Measurements from ENCODE around the gene BDH1.

Gene BDH1

GRCh38 chr3:197507081-197507480 lies 48.7 kb downstream of the BDH1 start:
- no peak for DNase-seq (ENCODE audit: low read depth in 2 of 2, low spot score in 1 of 2)

GRCh38 chr3:197505796-197506548 lies 49.8 kb downstream of the BDH1 start:
- DNase-seq (ENCODE audit: low read depth in 2 of 2, low spot score in 1 of 2), result no peak

GRCh38 chr3:197504641-197505121 lies 51.1 kb downstream of the BDH1 start:
- no peak for DNase-seq (ENCODE audit: low read depth in 2 of 2, low spot score in 1 of 2)

GRCh38 chr3:197504229-197504628 lies 51.5 kb downstream of the BDH1 start:
- DNase-seq (ENCODE audit: low read depth in 2 of 2, low spot score in 1 of 2), result no peak

- DNase-seq (ENCODE audit: low read depth in 2 of 2, low spot score in 1 of 2), result no peak
Observed at GRCh38 chr3:197503652-197504051, 52.1 kb downstream of the BDH1 start.

GRCh38 chr3:197501879-197502620 lies 53.7 kb downstream of the BDH1 start:
- DNase-seq (ENCODE audit: low read depth in 2 of 2, low spot score in 1 of 2), result no peak

GRCh38 chr3:197501496-197501878 lies 54.3 kb downstream of the BDH1 start:
- DNase-seq (ENCODE audit: low read depth in 2 of 2, low spot score in 1 of 2), result no peak

GRCh38 chr3:197500812-197501211 lies 55.0 kb downstream of the BDH1 start:
- no peak for DNase-seq (ENCODE audit: low read depth in 2 of 2, low spot score in 1 of 2)

- DNase-seq (ENCODE audit: low read depth in 2 of 2, low spot score in 1 of 2), result no peak
Observed at GRCh38 chr3:197499427-197499826, 56.3 kb downstream of the BDH1 start.

- no peak for DNase-seq (ENCODE audit: low read depth in 2 of 2, low spot score in 1 of 2)
Observed at GRCh38 chr3:197498499-197499241, 57.1 kb downstream of the BDH1 start.

- no peak for DNase-seq (ENCODE audit: low read depth in 2 of 2, low spot score in 1 of 2)
Observed at GRCh38 chr3:197496746-197497125, 59.0 kb downstream of the BDH1 start.

GRCh38 chr3:197495999-197496745 lies 59.6 kb downstream of the BDH1 start:
- DNase-seq (ENCODE audit: low read depth in 2 of 2, low spot score in 1 of 2), result no peak

GRCh38 chr3:197495499-197495898 lies 60.3 kb downstream of the BDH1 start:
- DNase-seq (ENCODE audit: low read depth in 2 of 2, low spot score in 1 of 2), result no peak

GRCh38 chr3:197495059-197495455 lies 60.7 kb downstream of the BDH1 start:
- DNase-seq (ENCODE audit: low read depth in 2 of 2, low spot score in 1 of 2), result no peak

- DNase-seq (ENCODE audit: low read depth in 2 of 2, low spot score in 1 of 2), result no peak
Observed at GRCh38 chr3:197494366-197495058, 61.3 kb downstream of the BDH1 start.

GRCh38 chr3:197493049-197493448 lies 62.7 kb downstream of the BDH1 start:
- DNase-seq (ENCODE audit: low read depth in 2 of 2, low spot score in 1 of 2), result no peak

- DNase-seq (ENCODE audit: low read depth in 2 of 2, low spot score in 1 of 2), result no peak
Observed at GRCh38 chr3:197491923-197492664, 63.7 kb downstream of the BDH1 start.

- no peak for DNase-seq (ENCODE audit: low read depth in 2 of 2, low spot score in 1 of 2)
Observed at GRCh38 chr3:197491478-197491877, 64.3 kb downstream of the BDH1 start.

GRCh38 chr3:197490098-197491058 lies 65.4 kb downstream of the BDH1 start:
- no peak for DNase-seq (ENCODE audit: low read depth in 2 of 2, low spot score in 1 of 2)

Measured in stimulated activated CD8-positive, alpha-beta memory T cell treated with anti-CD3 and anti-CD28 coated beads, Interleukin-4, amount 100 ng/mL, for 1 hour (primary cell).